ENCODE data around the gene ODAD2. TPM values are rescaled to one million over a fixed set of nuclear protein-coding genes. Genes with fewer than 3 reads are reported as not detected.

ODAD2 gene
- total RNA-seq, 1 donor from 2014 or later = 6.6 TPM

DNA sequence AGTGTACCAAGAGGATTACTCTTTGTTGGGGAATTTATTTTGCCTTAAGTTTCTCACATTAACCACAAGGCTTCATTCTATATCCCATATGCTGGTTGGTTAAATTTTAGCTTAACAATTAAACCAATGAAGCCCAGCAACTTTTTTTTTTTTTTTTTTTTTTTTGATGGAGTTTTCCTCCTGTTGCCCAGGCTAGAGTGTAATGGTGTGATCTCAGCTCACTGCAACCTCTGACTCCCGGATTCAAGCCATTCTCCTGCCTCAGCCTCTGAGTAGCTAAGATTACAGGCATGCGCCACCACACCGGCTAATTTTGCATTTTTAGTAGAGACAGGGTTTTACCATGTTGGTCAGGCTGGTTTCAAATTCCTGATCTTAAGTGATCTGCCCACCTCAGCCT lies 178.2 kb downstream of the ODAD2 start:
- H3K27ac Mint-ChIP-seq (ENCODE audit: unreplicated experiment) = no peak overlapping the region
- no peaks in the 10 kb centered on the region for H3K4me1 Mint-ChIP-seq
- H3K27me3 Mint-ChIP-seq (ENCODE audit: low read depth) = no peaks in the 10 kb centered on the region
- no peaks in the 10 kb centered on the region for H3K9me3 Mint-ChIP-seq
- H3K4me3 Mint-ChIP-seq = no peak overlapping the region
- TF ChIP-seq CTCF (conservative IDR thresholded peaks at IDR 0.05) = no peak
- peaks cover 3% of the 10 kb centered on the region for H3K36me3 Mint-ChIP-seq (ENCODE audit: low read depth)
- DNase-seq (ENCODE audit: low read depth, low spot score) = no peak

DNA sequence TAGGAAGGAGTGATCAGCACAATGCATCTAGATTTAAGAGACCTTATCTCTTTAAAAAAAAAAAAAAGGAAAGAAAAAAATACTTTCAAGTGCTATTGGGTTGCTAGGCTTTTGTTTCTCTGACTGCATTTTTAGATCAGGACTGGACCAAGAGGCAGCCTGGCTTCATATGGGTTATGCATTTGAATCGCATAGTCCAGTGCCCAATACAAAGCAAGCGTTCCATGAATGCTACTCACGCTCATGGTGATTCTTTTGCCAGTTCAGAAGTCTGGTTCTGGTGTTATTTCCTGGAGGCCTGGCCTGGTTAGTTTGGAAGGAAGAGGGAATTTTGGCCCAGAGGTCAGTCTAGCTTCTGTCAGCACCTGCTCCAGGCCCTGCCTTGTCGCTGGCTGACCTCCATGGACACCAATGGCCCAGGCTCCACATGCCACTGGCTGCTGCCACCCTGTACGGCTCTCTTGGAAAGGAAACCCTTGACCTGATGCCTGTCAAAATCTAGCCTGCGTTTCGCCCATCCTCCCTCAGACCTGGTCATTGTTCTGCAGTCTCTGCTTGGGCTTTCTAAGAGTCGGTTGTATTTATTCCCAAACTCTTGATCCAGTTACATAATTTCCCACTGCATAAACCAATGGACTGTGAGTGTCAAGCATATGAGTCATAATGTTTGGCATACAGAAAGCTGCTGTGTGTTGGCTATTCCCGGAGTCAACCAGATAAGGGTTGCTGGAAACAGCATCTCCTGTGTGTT lies 178.9 kb downstream of the ODAD2 start:
- Mint-ChIP-seq H3K9me3 (no peaks in the 10 kb centered on the region), H3K27me3 (ENCODE audit: low read depth) (no peaks in the 10 kb centered on the region), H3K4me3 (no peak overlapping the region), H3K36me3 (ENCODE audit: low read depth) (peaks cover 3% of the 10 kb centered on the region), H3K4me1 (no peaks in the 10 kb centered on the region), H3K27ac (ENCODE audit: unreplicated experiment) (no peak overlapping the region)
- no peak for TF ChIP-seq CTCF (conservative IDR thresholded peaks at IDR 0.05)
- no peak for DNase-seq (ENCODE audit: low read depth, low spot score)

DNA sequence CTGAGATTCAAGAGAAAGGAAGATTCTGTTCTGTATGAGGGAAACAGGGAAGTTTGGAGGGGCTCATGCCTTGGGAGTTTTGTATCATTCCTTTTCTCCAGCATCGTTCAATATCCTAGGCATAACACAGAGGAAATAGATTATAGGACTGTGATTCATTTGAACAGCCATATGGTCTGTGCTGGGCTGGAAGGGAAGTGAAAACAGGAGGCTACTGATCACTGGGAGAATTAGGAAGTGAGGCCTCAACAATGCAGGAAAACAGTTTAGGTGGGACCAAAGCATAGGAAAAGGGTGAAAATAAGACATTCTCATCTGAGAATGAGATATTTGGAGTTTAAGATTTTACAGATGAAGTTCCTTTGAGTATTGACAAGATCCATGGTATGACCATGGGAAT lies 182.6 kb downstream of the ODAD2 start:
- H3K27ac Mint-ChIP-seq (ENCODE audit: unreplicated experiment) = no peak overlapping the region
- DNase-seq (ENCODE audit: low read depth, low spot score) = no peak
- H3K36me3 Mint-ChIP-seq (ENCODE audit: low read depth) = no peaks in the 10 kb centered on the region
- no peaks in the 10 kb centered on the region for H3K9me3 Mint-ChIP-seq
- no peaks in the 10 kb centered on the region for H3K27me3 Mint-ChIP-seq (ENCODE audit: low read depth)
- TF ChIP-seq CTCF (conservative IDR thresholded peaks at IDR 0.05) = no peak
- H3K4me1 Mint-ChIP-seq = no peaks in the 10 kb centered on the region
- no peak overlapping the region for H3K4me3 Mint-ChIP-seq

DNA sequence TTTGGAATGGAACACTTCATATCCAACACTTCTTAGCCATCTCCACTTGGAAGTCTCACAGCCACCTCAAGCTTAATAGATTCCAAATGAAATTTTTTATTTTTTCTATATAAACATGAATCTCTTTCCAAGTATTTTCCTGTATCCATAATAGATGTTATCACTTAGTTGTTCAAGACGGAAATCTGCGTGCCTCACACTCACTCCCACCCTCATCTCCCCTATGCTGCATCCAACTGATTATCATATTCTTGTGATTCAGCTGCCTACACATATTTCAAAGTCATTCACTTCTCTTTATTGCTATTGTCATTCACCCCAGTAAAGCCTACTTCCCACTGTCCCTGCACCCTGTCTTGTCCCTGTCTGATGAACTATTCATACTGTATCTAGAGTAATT lies 183.0 kb downstream of the ODAD2 start:
- DNase-seq (ENCODE audit: low read depth, low spot score) = no peak
- Mint-ChIP-seq H3K4me1 (no peaks in the 10 kb centered on the region), H3K27ac (ENCODE audit: unreplicated experiment) (no peak overlapping the region), H3K4me3 (no peak overlapping the region), H3K27me3 (ENCODE audit: low read depth) (no peaks in the 10 kb centered on the region), H3K36me3 (ENCODE audit: low read depth) (no peaks in the 10 kb centered on the region), H3K9me3 (no peaks in the 10 kb centered on the region)
- TF ChIP-seq CTCF (conservative IDR thresholded peaks at IDR 0.05) = no peak

DNA sequence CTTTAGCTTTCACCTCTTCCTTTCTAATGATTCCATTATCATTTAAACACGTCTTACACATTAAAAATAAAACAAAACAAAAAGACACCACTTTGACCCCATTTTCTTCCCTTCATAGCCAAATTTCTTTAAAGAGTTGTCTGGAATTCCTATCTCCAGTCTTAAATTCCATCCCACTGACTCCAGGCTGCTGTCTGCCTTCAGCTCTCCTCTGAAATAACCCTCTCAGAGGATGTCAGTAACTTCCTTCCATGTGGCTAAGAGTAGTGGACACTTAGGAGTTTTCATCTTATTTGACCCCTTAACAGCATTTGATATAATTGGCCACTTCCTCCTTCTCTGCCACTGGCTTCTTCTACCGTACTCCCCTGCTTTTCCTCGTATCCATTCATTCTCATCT lies 183.6 kb downstream of the ODAD2 start:
- no peak overlapping the region for H3K4me3 Mint-ChIP-seq
- H3K4me1 Mint-ChIP-seq = no peaks in the 10 kb centered on the region
- TF ChIP-seq CTCF (conservative IDR thresholded peaks at IDR 0.05) = no peak
- no peaks in the 10 kb centered on the region for H3K36me3 Mint-ChIP-seq (ENCODE audit: low read depth)
- H3K9me3 Mint-ChIP-seq = no peaks in the 10 kb centered on the region
- no peaks in the 10 kb centered on the region for H3K27me3 Mint-ChIP-seq (ENCODE audit: low read depth)
- H3K27ac Mint-ChIP-seq (ENCODE audit: unreplicated experiment) = no peak overlapping the region
- no peak for DNase-seq (ENCODE audit: low read depth, low spot score)
